RWPE2 (cell line): ENCODE results near the gene LIMCH1.

Experiments
- ATAC-seq: fragments of 200-7000 bp; cut with Tn5 transposase; 3 replicates; pipeline ENCODE4 v1.9.1; 2021; ENCODE audit warnings: low read depth
- DNase-seq: peaks from one replicate; pipeline ENCODE4 v3.0.0-alpha.2; 2020; ENCODE audit warnings: low spot score
- H3K27ac ChIP-seq: fragments of 450-650 bp; 2 replicates; pipeline ENCODE4 v1.5.1; 2017; ENCODE audit warnings: mild to moderate bottlenecking; ENCODE audit not compliant: poor library complexity, severe bottlenecking
- H3K27me3 ChIP-seq: fragments of 250-450 bp; sonication (Bioruptor Pico); 2 replicates; pipeline ENCODE4 v1.5.1; 2021; ENCODE audit warnings: mild to moderate bottlenecking, moderate library complexity; ENCODE audit not compliant: insufficient read depth, poor library complexity, severe bottlenecking
- H3K36me3 ChIP-seq: fragments of 250-450 bp; sonication (Bioruptor Pico); 2 replicates; pipeline ENCODE4 v1.5.1; 2020; ENCODE audit warnings: low read depth, mild to moderate bottlenecking, moderate library complexity
- H3K4me1 ChIP-seq: fragments of 250-450 bp; sonication (Bioruptor Pico); 2 replicates; pipeline ENCODE4 v1.5.1; 2021; ENCODE audit warnings: mild to moderate bottlenecking, moderate library complexity; ENCODE audit not compliant: insufficient read depth, poor library complexity, severe bottlenecking
- H3K4me3 ChIP-seq: fragments of 250-450 bp; sonication (Bioruptor Pico); 2 replicates; pipeline ENCODE4 v1.5.1; 2021; ENCODE audit warnings: mild to moderate bottlenecking, moderate library complexity; ENCODE audit not compliant: severe bottlenecking
- H3K9me3 ChIP-seq: fragments of 250-450 bp; sonication (Bioruptor Pico); 2 replicates; pipeline ENCODE4 v1.5.1; 2021; ENCODE audit warnings: mild to moderate bottlenecking, moderate library complexity; ENCODE audit not compliant: severe bottlenecking
- TF ChIP-seq, protein P1 (sequence below): fragments of 450-650 bp; IDR thresholded peaks from one replicate; pipeline ENCODE4 v1.5.1; 2017; ENCODE audit warnings: mild to moderate bottlenecking, moderate library complexity; ENCODE audit not compliant: poor library complexity, severe bottlenecking

Gene LIMCH1

DNA sequence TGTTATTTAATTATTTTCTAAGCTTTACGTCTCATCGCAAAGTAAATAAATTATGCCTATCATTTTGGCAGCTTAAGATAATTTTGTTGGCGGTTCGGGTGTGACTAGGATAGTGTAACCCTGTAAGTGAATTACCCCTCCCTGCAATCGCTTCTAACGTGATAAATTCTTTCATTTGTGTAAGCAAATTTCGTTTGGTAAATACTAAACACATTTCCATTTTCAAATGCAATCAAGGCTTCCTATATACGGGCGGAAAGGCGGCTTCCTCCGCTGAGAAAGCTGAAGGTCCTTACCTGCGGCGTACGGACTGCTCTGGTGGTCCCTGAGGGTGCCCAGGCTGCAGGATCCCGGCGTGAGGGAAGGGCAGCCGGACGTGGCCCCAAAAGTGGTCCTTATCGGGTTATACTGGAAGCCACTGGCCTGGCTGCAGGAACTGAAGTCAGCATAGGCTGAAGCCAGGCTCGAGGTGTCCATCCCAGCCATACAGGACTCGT is 210.2 kb downstream of the LIMCH1 start:
- Histone ChIP-seq H3K4me3 (no peak overlapping the region), H3K4me1 (no peaks in the 10 kb centered on the region), H3K9me3 (no peaks in the 10 kb centered on the region), H3K27ac (no peak overlapping the region), H3K27me3 (peaks cover 97% of the 10 kb centered on the region), H3K36me3 (no peaks in the 10 kb centered on the region)
- TF ChIP-seq, protein P1, sequence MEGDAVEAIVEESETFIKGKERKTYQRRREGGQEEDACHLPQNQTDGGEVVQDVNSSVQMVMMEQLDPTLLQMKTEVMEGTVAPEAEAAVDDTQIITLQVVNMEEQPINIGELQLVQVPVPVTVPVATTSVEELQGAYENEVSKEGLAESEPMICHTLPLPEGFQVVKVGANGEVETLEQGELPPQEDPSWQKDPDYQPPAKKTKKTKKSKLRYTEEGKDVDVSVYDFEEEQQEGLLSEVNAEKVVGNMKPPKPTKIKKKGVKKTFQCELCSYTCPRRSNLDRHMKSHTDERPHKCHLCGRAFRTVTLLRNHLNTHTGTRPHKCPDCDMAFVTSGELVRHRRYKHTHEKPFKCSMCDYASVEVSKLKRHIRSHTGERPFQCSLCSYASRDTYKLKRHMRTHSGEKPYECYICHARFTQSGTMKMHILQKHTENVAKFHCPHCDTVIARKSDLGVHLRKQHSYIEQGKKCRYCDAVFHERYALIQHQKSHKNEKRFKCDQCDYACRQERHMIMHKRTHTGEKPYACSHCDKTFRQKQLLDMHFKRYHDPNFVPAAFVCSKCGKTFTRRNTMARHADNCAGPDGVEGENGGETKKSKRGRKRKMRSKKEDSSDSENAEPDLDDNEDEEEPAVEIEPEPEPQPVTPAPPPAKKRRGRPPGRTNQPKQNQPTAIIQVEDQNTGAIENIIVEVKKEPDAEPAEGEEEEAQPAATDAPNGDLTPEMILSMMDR: no peak
- DNase-seq (no peak), ATAC-seq (no peak)

DNA sequence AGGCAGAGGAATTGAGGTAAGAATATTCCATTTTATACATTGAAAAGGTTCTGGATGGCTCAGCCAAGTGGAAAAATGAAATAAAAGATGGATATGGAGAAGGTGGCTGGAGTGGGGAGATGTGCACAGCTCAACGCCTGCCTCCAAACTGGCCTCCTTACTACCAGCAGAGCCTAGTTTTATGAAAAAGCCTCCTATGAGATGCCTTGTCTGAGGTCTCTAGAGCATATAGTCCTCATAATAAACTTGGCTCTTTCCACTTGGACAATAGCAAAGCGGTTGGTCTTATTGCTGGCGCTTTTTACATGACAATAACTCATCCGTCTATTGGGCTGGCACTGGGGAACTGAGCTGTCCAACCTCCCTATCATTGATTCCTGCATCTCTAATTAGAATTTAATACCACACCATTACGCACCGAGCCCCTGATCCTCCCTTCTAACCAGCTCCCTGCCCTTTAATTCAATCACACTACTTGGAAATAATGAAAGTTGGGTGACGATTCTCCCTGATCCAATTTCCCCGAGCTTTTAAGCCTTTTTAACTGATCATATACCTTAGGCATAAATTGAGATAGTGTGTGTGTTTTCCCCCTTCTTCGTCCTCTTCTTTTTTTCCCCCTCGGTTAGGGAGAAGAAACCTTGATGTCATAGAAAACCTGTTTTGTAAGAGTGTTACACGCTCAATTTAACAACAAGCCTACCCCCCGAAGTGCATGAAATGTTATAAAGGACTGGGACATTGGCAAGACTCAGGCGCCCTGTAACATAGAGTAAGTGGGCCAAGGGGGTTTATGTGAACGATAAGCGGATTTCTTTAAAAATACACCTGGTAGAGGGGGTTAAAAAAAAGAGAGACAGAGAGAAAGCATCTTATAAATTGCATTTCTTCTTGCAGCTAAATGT is 210.9 kb downstream of the LIMCH1 start, which contains the start of gene PHOX2B:
PHOX2B (minus strand) TSS at position 155 of the 905 bp plus-strand sequence; CDS start at position 40, 115 bp downstream.
- Histone ChIP-seq H3K4me1 (no peaks in the 10 kb centered on the region), H3K27ac (no peak within 1 kb of the TSS), H3K4me3 (no peak within 1 kb of the TSS), H3K9me3 (no peaks in the 10 kb centered on the region), H3K27me3 (peaks cover 98% of the 10 kb centered on the region), H3K36me3 (no peaks in the 10 kb centered on the region)
- ATAC-seq: no peak
- TF ChIP-seq, protein P1: no peak
- DNase-seq: no peak

DNA sequence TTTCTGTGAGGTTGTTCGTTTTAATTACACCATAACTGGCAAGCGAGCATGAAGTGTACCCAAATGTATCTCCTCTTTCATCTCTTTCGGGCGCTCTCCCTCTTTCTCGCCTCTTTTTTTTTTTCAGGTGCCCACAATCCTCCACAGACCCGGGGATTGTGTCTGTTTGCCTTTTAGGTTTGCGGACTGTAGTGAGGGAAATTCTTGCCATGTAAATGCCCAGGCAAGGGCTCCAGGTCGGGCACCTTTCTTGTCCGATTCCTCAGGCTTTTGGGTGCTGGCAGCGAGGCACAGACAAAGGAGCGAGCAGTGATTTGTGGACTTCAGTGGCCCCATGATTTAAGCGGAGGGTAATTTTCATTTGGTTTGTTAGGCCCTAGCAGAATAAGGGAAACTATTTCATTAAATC is 211.7 kb downstream of the LIMCH1 start:
- H3K27ac ChIP-seq: no peak overlapping the region
- no peaks in the 10 kb centered on the region for H3K4me1 ChIP-seq
- no peak for ATAC-seq
- H3K4me3 ChIP-seq: no peak overlapping the region
- H3K9me3 ChIP-seq: no peaks in the 10 kb centered on the region
- no peak for DNase-seq
- TF ChIP-seq, protein P1: no peak
- H3K36me3 ChIP-seq: no peaks in the 10 kb centered on the region
- peaks cover 99% of the 10 kb centered on the region for H3K27me3 ChIP-seq
